ENCODE results near the gene SF3A2.

DNA sequence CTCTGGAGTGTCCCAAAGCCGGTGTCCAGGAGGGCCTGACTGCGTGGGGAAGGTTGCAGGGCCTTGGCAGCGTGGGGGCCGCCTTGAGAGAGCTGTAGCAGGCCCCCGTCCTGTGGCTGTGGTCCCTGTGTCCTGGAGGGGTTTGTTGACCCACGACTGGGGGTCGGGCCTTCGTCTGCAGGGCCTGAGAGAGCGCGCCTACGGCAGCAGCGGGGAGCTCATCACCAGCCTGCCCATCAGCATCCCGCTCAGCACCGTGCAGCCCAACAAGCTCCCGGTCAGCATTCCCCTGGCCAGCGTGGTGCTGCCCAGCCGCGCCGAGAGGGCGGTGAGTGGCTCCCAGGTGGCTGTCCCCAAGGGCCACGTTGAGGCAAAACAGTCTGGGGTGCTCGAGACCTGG, 19.0 kb upstream of the SF3A2 start:
- TF ChIP-seq, protein P1, sequence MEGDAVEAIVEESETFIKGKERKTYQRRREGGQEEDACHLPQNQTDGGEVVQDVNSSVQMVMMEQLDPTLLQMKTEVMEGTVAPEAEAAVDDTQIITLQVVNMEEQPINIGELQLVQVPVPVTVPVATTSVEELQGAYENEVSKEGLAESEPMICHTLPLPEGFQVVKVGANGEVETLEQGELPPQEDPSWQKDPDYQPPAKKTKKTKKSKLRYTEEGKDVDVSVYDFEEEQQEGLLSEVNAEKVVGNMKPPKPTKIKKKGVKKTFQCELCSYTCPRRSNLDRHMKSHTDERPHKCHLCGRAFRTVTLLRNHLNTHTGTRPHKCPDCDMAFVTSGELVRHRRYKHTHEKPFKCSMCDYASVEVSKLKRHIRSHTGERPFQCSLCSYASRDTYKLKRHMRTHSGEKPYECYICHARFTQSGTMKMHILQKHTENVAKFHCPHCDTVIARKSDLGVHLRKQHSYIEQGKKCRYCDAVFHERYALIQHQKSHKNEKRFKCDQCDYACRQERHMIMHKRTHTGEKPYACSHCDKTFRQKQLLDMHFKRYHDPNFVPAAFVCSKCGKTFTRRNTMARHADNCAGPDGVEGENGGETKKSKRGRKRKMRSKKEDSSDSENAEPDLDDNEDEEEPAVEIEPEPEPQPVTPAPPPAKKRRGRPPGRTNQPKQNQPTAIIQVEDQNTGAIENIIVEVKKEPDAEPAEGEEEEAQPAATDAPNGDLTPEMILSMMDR (conservative IDR thresholded peaks at IDR 0.05; ENCODE audit: low read length): no peak
- TF ChIP-seq EZH2phosphoT487 (IDR thresholded peaks at IDR 0.05; ENCODE audit: borderline replicate concordance, low read depth, low read length): no peak

Data from OCI-LY7 (cell line).